ENCODE measurements around the gene WASHC1.
"Not testable (repeated sequence)": the region's sequence is repeated elsewhere in the genome, so short reads cannot be mapped to it uniquely, and the experiment has no call there.

Gene WASHC1

DNA sequence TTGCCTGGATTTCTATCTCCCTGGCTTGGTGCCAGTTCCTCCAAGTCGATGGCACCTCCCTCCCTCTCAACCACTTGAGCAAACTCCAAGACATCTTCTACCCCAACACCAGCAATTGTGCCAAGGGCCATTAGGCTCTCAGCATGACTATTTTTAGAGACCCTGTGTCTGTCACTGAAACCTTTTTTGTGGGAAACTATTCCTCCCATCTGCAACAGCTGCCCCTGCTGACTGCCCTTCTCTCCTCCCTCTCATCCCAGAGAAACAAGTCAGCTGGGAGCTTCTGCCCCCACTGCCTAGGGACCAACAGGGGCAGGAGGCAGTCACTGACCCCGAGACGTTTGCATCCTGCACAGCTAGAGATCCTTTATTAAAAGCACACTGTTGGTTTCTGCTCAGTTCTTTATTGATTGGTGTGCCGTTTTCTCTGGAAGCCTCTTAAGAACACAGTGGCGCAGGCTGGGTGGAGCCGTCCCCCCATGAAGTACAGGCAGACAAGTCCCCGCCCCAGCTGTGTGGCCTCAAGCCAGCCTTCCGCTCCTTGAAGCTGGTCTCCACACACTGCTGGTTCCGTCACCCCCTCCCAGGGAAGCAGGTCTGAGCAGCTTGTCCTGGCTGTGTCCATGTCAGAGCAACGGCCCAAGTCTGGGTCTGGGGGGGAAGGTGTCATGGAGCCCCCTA lies 15.0 kb downstream of the WASHC1 start:
- not testable (repeated sequence) for DNase-seq (ENCODE audit: low read depth)

DNA sequence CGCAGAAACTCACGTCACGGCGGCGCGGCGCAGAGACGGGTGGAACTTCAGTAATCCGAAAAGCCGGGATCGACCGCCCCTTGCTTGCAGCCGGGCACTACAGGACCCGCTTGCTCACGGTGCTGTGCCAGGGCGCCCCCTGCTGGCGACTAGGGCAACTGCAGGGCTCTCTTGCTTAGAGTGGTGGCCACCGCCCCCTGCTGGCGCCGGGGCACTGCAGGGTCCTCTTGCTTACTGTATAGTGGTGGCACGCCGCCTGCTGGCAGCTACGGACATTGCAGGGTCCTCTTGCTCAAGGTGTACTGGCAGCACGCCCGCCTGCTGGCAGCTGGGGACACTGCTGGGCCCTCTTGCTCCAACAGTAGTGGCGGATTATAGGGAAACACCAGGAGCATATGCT lies 18.1 kb downstream of the WASHC1 start:
- DNase-seq (ENCODE audit: low read depth), result peak; percentile 58

DNA sequence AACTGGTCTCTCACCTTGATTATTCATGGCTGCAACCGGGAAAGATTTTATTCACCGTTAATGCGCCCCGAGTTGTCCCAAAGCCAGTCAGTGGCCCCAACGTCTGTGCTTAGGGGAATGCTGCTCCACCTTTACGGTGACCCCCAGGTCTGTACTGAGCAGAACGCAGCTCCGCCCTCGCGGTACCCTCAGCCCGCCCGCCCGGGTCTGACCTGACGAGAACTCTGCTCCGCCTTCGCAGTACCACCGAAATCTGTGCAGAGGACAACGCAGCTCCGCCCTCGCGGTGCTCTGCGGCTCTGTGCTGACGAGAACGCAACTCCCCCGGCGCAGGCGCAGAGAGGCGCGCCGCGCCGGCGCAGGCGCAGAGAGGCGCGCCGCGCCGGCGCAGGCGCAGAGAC lies 18.6 kb downstream of the WASHC1 start:
- DNase-seq (ENCODE audit: low read depth), result not testable (repeated sequence)

DNA sequence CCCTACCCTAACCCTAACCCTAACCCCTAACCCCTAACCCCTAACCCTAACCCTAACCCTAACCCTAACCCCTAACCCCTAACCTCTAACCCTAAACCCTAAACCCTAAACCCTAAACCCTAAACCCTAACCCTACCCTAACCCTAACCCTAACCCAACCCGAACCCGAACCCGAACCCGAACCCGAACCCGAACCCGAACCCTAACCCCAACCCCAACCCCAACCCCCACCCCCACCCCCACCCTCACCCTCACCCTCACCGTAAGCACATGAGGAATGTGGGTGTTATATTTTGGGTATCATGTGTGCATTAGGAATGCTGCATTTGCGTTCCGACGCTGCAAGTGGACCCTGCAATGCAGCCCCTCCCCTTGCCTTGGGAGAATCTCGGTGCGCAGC lies 19.0 kb downstream of the WASHC1 start:
- DNase-seq (ENCODE audit: low read depth), result not testable (repeated sequence)

Data from stimulated activated CD8-positive, alpha-beta memory T cell treated with anti-CD3 and anti-CD28 coated beads, Interleukin-4, amount 100 ng/mL, for 24 hours (primary cell).